ENCODE data around the gene CNIH4.
"Not testable (repeated sequence)": the region's sequence is repeated elsewhere in the genome, so short reads cannot be mapped to it uniquely, and the experiment has no call there.

GRCh38 chr1:224428713-224429112 lies 72.0 kb downstream of the CNIH4 start:
- not testable (repeated sequence) for TF ChIP-seq CTCF (conservative IDR thresholded peaks at IDR 0.05; ENCODE audit: low read depth in 2 of 2); EZH2phosphoT487 (IDR thresholded peaks at IDR 0.05; ENCODE audit: unreplicated experiment); EZH2 (IDR thresholded peaks at IDR 0.05; ENCODE audit: low read depth, unreplicated experiment); POLR2AphosphoS5 (IDR thresholded peaks at IDR 0.05; ENCODE audit: low read depth); CREB1 (CRISPR knock-in tag; IDR thresholded peaks at IDR 0.05; ENCODE audit: low read depth); JUNB (IDR thresholded peaks at IDR 0.05; ENCODE audit: unreplicated experiment); STAT1 (IDR thresholded peaks at IDR 0.05; ENCODE audit: unreplicated experiment); ZNF331 (CRISPR knock-in tag; IDR thresholded peaks at IDR 0.05; ENCODE audit: low read depth)
- TF ChIP-seq, protein P1, sequence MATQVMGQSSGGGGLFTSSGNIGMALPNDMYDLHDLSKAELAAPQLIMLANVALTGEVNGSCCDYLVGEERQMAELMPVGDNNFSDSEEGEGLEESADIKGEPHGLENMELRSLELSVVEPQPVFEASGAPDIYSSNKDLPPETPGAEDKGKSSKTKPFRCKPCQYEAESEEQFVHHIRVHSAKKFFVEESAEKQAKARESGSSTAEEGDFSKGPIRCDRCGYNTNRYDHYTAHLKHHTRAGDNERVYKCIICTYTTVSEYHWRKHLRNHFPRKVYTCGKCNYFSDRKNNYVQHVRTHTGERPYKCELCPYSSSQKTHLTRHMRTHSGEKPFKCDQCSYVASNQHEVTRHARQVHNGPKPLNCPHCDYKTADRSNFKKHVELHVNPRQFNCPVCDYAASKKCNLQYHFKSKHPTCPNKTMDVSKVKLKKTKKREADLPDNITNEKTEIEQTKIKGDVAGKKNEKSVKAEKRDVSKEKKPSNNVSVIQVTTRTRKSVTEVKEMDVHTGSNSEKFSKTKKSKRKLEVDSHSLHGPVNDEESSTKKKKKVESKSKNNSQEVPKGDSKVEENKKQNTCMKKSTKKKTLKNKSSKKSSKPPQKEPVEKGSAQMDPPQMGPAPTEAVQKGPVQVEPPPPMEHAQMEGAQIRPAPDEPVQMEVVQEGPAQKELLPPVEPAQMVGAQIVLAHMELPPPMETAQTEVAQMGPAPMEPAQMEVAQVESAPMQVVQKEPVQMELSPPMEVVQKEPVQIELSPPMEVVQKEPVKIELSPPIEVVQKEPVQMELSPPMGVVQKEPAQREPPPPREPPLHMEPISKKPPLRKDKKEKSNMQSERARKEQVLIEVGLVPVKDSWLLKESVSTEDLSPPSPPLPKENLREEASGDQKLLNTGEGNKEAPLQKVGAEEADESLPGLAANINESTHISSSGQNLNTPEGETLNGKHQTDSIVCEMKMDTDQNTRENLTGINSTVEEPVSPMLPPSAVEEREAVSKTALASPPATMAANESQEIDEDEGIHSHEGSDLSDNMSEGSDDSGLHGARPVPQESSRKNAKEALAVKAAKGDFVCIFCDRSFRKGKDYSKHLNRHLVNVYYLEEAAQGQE (IDR thresholded peaks at IDR 0.05; ENCODE audit: unreplicated experiment) = not testable (repeated sequence)
- TF ChIP-seq, protein P2, sequence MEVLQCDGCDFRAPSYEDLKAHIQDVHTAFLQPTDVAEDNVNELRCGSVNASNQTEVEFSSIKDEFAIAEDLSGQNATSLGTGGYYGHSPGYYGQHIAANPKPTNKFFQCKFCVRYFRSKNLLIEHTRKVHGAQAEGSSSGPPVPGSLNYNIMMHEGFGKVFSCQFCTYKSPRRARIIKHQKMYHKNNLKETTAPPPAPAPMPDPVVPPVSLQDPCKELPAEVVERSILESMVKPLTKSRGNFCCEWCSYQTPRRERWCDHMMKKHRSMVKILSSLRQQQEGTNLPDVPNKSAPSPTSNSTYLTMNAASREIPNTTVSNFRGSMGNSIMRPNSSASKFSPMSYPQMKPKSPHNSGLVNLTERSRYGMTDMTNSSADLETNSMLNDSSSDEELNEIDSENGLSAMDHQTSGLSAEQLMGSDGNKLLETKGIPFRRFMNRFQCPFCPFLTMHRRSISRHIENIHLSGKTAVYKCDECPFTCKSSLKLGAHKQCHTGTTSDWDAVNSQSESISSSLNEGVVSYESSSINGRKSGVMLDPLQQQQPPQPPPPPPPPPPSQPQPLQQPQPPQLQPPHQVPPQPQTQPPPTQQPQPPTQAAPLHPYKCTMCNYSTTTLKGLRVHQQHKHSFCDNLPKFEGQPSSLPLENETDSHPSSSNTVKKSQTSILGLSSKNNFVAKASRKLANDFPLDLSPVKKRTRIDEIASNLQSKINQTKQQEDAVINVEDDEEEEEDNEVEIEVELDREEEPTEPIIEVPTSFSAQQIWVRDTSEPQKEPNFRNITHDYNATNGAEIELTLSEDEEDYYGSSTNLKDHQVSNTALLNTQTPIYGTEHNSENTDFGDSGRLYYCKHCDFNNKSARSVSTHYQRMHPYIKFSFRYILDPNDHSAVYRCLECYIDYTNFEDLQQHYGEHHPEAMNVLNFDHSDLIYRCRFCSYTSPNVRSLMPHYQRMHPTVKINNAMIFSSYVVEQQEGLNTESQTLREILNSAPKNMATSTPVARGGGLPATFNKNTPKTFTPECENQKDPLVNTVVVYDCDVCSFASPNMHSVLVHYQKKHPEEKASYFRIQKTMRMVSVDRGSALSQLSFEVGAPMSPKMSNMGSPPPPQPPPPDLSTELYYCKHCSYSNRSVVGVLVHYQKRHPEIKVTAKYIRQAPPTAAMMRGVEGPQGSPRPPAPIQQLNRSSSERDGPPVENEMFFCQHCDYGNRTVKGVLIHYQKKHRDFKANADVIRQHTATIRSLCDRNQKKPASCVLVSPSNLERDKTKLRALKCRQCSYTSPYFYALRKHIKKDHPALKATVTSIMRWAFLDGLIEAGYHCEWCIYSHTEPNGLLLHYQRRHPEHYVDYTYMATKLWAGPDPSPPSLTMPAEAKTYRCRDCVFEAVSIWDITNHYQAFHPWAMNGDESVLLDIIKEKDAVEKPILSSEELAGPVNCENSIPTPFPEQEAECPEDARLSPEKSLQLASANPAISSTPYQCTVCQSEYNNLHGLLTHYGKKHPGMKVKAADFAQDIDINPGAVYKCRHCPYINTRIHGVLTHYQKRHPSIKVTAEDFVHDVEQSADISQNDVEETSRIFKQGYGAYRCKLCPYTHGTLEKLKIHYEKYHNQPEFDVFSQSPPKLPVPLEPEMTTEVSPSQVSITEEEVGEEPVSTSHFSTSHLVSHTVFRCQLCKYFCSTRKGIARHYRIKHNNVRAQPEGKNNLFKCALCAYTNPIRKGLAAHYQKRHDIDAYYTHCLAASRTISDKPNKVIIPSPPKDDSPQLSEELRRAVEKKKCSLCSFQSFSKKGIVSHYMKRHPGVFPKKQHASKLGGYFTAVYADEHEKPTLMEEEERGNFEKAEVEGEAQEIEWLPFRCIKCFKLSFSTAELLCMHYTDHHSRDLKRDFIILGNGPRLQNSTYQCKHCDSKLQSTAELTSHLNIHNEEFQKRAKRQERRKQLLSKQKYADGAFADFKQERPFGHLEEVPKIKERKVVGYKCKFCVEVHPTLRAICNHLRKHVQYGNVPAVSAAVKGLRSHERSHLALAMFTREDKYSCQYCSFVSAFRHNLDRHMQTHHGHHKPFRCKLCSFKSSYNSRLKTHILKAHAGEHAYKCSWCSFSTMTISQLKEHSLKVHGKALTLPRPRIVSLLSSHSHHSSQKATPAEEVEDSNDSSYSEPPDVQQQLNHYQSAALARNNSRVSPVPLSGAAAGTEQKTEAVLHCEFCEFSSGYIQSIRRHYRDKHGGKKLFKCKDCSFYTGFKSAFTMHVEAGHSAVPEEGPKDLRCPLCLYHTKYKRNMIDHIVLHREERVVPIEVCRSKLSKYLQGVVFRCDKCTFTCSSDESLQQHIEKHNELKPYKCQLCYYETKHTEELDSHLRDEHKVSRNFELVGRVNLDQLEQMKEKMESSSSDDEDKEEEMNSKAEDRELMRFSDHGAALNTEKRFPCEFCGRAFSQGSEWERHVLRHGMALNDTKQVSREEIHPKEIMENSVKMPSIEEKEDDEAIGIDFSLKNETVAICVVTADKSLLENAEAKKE (CRISPR knock-in tag; IDR thresholded peaks at IDR 0.05) = not testable (repeated sequence)
